GM19351 (cell line): Measurements from ENCODE around the gene MAP7D1.

Source experiments
- ATAC-seq: cut with Tn5 transposase; IDR thresholded peaks from one replicate; pipeline ENCODE4 v1.9.1; 2021; ENCODE audit warnings: mild to moderate bottlenecking, moderate library complexity; ENCODE audit not compliant: unreplicated experiment

MAP7D1 gene

GRCh38 chr1:36155408-36156328 lies at the start of gene MAP7D1:
Gene MAP7D1, plus strand, starts transcription at chr1:36156160. Its CDS starts 258 bp downstream, at chr1:36156418.
- ATAC-seq = peak; percentile 54

DNA sequence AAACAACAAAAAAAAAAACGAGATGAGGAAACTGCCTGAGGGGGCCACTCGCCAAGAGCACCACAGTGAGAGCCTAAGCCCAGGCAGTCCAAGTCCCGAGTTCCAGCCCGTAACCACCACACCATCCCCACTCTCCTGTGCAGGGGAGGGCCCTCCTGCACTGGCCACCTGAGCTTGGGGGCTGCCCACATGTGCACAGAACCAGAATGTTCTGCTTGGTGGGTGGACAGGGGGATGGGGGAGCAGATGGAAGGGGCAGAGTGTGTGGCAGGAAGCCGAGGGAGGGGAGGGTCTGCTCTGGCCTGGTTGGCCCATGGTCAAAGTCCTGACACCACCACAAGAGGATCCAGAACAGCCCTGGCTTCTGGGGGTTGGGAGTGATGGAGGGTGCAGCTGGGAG lies 49.7 kb upstream of the MAP7D1 start:
- no peak for ATAC-seq

DNA sequence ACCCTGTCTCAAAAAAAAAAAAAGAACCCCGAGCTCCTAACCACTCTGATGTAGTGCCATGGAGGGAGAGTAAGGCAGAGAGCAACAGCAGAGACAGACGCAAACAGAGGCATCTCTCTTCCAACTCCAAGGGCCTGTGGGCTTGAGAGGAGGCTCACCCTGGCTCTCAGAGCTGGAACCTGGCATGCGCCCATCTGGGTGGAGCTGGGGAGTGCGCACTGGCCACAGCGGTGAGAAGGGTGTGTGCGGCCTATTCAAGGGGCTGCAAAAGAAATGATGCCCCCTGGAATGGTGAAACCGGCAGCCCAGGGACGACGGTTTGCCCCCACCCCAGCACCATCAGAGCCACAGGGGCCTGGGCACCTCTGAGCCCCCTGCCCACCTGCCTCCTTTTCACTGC lies 48.6 kb upstream of the MAP7D1 start:
- ATAC-seq = no peak

- no peak for ATAC-seq
Measured at GRCh38 chr1:36108314-36108713, 47.6 kb upstream of the MAP7D1 start.

DNA sequence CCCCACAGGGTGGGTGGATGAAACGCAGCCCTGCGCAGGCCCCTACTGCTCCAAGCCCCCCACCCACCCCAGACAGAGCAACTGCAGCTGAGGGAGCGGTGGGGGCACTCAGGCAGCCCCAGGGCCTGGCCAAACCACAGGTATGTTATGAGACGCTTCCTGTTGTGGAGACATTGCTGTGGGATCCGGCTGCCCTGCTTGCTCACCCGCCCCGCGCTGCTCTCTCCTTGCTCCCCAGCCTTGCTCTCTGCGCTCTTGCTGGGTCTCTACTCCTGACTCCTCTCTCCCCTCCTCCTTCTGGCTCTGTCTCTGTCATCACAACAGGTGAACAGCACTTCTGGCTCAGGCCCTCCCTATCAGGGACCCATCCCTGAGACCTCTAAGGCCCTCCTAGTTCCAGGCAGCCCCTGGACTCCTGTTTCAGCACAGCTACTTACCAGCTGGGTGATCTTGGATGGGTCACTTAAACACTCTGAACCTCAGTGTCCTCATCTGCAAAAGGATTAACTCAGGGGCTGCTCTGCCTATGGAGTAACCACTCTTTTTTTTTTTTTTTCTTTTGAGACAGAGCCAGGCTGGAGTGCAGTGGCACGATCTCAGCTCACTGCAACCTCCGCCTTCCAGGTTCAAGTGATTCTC lies 46.8 kb upstream of the MAP7D1 start:
- no peak for ATAC-seq

- ATAC-seq = no peak
Measured at GRCh38 chr1:36111151-36111550, 44.8 kb upstream of the MAP7D1 start.

DNA sequence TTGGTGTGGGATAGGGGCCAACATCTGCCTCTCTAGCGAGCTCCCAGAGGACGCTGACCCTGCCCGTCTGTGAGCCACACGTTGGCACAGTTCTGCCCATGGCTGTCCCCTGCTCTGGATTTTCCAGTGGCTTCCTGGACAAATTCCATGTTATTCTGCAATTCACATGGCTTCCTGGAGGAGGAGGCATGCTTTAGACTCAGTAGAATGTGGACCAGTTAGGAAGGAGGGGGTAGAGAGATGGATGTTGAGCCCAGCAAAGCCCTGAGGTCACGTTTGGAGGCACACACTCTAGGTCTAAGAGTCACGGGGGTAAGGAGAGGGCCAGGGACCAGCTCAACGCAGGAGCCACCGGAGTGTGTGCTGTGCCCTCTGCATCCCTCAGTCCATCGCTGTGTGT lies 43.1 kb upstream of the MAP7D1 start:
- ATAC-seq = no peak

- ATAC-seq = no peak
Measured at GRCh38 chr1:36114371-36114770, 41.6 kb upstream of the MAP7D1 start.

DNA sequence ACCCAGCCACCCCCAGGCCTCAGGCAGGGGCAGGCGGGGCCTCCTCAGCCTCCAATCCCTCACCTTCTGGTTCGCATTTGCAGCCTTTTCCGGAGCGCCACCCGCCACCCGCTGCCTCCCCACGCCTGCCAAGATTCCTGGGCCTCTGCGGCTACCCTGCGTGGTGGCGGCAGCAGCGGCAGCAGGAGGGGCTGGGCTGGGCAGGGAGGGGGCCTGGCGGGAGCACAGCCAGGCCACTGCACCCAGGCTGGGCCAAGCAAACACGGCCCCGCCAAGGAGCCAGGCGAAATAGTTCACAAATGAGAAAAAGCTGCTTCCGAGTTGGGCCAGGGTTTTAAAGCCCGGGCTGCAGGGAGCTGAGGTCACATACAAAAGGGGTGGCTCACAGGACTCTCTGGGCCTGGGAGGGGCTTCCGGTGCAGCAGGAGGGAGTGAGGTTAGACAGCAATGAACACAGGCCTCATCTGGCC lies 40.7 kb upstream of the MAP7D1 start:
- no peak for ATAC-seq

GRCh38 chr1:36115931-36116330 lies 40.0 kb upstream of the MAP7D1 start:
- ATAC-seq = no peak

DNA sequence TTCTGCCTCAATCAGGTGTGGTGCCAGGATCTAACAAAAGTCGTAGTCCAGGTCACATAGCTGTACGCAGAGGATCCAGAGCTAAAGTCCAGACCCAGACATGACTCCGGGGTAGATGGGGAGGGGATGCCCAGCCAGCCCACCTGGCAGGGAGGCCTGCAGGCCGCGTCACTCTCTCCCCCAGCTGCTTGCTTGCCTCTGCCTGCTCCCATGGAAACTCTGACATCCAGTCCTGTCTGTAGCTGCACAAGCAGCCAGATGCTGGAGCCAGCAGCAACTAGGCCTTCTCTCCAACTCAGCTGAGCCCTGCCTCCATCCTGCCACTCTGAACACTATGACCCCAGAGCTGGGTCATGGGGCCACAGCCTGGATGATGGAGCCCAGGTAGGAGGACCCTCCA lies 39.1 kb upstream of the MAP7D1 start:
- no peak for ATAC-seq

DNA sequence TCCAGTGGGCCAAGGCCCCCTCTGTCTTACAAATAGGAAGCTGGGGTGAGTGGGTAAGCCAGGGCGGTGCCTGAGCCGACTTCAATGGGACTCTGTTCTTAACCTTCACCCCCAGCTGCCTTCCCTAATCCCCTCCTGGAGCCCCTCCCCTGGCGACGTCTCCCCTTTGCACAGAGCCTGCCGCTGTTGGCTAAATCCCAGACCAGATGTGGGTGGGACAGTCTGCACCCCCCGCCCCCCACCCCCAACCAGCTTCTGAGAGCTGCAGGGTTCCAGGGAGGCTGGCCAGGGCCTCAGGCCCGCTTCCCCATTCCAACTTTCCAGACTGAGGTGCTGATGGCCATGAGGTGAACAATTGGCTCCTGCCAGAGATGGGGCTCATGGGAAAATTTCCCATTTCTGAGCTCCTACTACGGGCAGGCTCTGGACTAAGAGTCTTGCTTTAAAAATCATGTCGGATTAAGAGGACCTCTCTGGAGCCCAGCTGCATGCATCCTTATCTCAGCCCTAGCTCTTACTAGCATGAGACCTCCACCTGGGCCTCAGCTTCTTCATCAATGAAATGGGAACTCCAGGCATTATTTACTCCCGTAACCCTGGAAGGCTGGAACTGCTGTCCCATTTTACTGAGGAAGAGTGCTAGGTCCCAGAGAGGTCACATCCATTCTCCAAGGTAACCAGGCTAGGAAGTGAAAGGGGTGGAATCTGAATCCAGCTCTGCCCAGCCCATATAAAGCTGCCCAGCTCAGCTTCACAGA lies 37.3 kb upstream of the MAP7D1 start:
- no peak for ATAC-seq

DNA sequence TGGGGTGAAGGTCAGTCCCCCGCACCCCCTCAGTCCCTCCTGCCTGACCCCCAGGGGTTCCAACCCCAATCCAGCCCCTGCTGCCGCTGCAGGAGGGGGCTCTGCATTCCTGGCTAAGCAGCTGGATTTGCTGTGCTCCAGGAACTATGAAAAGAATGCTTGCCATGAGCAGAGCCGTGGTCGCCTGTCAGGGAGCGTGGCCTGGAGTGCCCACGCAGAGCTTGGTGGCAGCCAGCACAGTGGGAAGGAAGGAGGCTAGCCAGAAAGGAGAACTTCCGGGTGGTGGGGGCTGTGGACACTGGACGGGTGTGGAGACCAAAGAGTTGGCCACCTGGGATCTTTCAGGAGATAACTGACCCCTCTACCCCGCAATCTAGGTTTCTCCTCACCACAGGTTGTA lies 36.5 kb upstream of the MAP7D1 start:
- no peak for ATAC-seq

DNA sequence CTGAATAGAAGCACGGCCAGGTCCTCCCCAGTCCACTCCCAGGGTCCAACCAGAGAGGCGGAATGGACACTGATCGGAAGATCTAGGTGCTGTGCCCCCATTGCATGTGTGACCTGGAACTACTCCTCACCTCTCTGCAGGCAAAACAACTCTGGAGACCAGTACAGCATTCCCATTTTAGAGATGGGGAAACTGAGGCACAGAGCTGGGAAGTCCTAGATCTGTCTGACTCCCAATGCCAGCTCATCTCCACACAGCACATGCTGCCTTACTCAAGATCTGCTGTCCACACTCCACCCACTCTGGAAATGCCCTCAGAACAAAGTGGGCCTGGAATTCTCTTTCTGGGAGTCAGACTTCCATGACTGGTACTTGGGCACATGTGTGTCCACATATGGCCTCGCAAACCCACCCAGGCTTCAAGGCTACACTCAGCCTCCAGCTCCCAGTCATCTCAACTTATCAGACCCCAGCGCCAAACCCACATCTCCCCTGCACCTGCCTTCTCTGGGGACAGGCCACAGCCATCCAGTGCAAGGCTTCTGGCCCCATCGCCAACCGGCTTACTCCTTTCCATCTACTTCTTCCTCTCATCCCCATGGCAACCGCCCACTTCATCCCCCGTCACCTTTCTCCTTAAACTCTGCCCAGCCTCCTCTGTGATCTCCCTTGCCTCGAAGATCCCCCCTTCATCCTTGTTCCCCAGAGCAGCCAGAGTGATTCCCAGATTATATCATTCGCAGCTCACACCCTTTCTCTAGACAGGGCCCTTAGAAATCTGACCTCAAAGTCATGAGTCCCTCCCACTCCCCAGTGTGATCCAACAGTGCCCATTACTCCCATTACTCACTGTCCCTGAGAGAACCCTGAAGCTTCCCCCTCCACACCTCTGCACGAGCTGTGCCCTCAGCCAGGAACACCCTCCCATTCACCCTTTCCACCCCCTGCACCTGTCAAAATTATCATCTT lies 33.6 kb upstream of the MAP7D1 start:
- ATAC-seq = no peak

- no peak for ATAC-seq
Measured at GRCh38 chr1:36123356-36123755, 32.6 kb upstream of the MAP7D1 start.

- no peak for ATAC-seq
Measured at GRCh38 chr1:36124404-36125128, 31.4 kb upstream of the MAP7D1 start.

DNA sequence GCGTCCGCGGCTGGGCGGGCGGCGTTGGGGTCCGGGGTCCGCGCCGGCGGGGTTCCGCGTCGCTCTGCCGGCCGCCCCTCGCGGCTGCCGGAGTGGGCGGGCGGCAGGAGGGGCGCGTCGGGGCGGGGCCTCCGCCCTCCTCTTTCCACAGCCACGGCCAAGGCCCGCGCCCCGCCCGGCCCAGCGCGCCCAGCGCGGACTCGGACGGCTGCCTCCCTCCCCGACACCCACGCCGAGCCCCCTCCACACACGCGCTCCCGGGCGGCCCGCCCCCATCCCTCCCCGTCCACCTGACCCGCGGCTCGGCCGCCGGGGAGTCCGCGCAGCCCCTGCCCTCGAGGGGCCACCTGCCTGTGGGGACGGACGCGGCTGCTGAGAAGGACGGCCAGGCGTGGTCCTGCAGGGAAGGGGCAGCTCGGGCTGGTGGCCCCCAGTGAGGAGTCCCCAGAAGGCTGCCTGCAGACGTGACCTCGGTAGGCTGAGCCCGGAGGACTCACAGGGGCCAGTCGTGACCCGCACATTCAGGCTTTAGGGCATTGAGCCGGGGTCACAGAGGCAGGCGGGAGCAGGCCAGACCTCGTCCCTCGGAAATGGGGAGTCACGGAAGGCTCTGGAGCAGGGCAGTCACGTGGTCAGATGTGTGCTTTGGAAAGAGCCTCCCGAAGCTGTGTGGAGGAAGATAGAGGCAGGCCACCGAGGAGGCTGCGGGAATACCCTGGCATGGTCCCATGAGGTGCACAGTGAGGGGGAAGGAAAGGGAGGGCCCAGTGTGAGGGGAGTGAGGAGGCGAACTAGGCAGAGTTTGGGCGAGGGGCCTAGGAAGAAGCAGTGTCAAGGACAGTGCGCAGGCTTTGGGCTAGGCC lies 30.6 kb upstream of the MAP7D1 start, which contains the start of gene COL8A2:
COL8A2 (minus strand) TSS at position 94 of the 863 bp plus-strand sequence. CDS start 24,980 bp downstream, outside the sequence.
- no peak for ATAC-seq

DNA sequence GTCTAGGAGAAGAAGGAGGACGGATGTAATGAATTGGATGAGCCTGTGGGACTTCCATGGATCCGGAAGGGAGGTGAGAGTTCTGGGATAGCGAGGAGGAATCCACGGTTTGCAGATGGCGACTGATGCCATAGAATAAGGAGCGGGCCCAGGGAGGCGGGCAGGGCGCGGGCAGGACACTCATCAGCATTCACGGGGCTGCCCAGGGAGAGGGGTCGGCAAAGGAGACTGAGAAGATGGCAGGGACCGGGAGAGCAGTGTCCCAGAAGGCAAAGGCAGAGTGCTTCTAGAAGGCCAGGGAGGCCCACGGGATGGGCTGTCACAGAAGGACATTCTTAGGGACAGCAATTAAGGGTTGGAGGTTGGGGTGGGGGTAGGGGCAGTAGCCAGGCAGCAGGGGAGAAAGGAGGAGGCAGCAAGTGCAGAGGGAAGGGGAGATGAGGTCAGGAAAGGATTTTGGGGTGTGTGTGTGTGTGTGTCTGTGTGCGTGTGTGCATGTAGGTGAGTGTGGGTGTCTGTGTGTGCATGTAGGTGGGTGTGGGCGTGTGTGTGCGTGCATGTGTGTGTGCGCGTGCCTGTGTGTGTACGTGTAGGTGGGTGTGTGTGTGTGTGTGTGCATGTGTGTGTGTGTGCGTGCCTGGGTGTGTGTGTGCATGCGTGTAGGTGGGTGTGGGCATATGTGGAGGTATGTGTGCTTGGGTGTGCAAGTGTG lies 29.8 kb upstream of the MAP7D1 start:
- no peak for ATAC-seq
